SK-N-SH treated with all-trans-retinoic acid at 6 μM for 48 hours (cell line): ENCODE results near the gene JAKMIP1.

Source experiments
- ATAC-seq: fragments of 200-7000 bp; cut with Tn5 transposase; 3 replicates; pipeline ENCODE4 v1.9.1; 2020; ENCODE audit warnings: mild to moderate bottlenecking, moderate library complexity
- ARNTL ChIP-seq: fragments of 450-650 bp; formaldehyde crosslinking; IDR thresholded peaks from 2 replicates; pipeline ENCODE4 v1.5.0; 2020; ENCODE audit warnings: low read depth, mild to moderate bottlenecking, moderate library complexity, borderline replicate concordance
- BACH2 ChIP-seq: fragments of 250-450 bp; sonication (Bioruptor Pico); IDR thresholded peaks from 2 replicates; pipeline ENCODE4 v1.9.0; 2021; ENCODE audit warnings: mild to moderate bottlenecking, borderline replicate concordance
- CREB5 ChIP-seq: fragments of 250-450 bp; sonication (Bioruptor Pico); IDR thresholded peaks from 2 replicates; pipeline ENCODE4 v1.5.1; 2020; ENCODE audit warnings: low read depth, mild to moderate bottlenecking, moderate library complexity
- CSDC2 ChIP-seq: fragments of 250-450 bp; sonication (Bioruptor Pico); IDR thresholded peaks from 2 replicates; pipeline ENCODE4 v1.5.0; 2020; ENCODE audit warnings: mild to moderate bottlenecking, moderate library complexity
- CSRNP3 ChIP-seq: fragments of 250-450 bp; sonication (Bioruptor Pico); IDR thresholded peaks from 2 replicates; pipeline ENCODE4 v1.5.1; 2021; ENCODE audit warnings: mild to moderate bottlenecking, moderate library complexity
- ESRRG ChIP-seq: fragments of 250-450 bp; sonication (Bioruptor Pico); IDR thresholded peaks from 2 replicates; pipeline ENCODE4 v1.6.1; 2021; ENCODE audit warnings: mild to moderate bottlenecking
- GLIS3 ChIP-seq: fragments of 250-450 bp; sonication (Bioruptor Pico); IDR thresholded peaks from 2 replicates; pipeline ENCODE4 v1.5.0; 2020; ENCODE audit warnings: mild to moderate bottlenecking, moderate library complexity
- ISL1 ChIP-seq: fragments of 250-450 bp; sonication (Bioruptor Pico); IDR thresholded peaks from 2 replicates; pipeline ENCODE4 v2.1.2; 2022; ENCODE audit warnings: mild to moderate bottlenecking, moderate library complexity
- OSR1 ChIP-seq: fragments of 250-450 bp; sonication (Bioruptor Pico); IDR thresholded peaks from 2 replicates; pipeline ENCODE4 v1.8.0; 2022; ENCODE audit warnings: moderate library complexity, mild to moderate bottlenecking, inconsistent platforms
- PATZ1 ChIP-seq: fragments of 250-450 bp; sonication (Bioruptor Pico); IDR thresholded peaks from 2 replicates; pipeline ENCODE4 v1.8.0; 2020; ENCODE audit warnings: mild to moderate bottlenecking, moderate library complexity, borderline replicate concordance
- POU6F1 ChIP-seq: fragments of 250-450 bp; sonication (Bioruptor Pico); IDR thresholded peaks from 2 replicates; pipeline ENCODE4 v1.8.0; 2021; ENCODE audit warnings: low read depth, mild to moderate bottlenecking, moderate library complexity, borderline replicate concordance
- PPARA ChIP-seq: fragments of 250-450 bp; sonication (Bioruptor Pico); IDR thresholded peaks from 2 replicates; pipeline ENCODE4 v1.5.0; 2020; ENCODE audit warnings: mild to moderate bottlenecking, borderline replicate concordance
- RARB ChIP-seq: fragments of 250-450 bp; sonication (Bioruptor Pico); IDR thresholded peaks from 2 replicates; pipeline ENCODE4 v1.8.0; 2021; ENCODE audit warnings: mild to moderate bottlenecking, moderate library complexity
- TCF4 ChIP-seq: fragments of 250-450 bp; sonication (Bioruptor Pico); IDR thresholded peaks from 2 replicates; pipeline ENCODE4 v1.8.0; 2021; ENCODE audit warnings: mild to moderate bottlenecking, moderate library complexity, borderline replicate concordance
- TOX ChIP-seq: fragments of 250-450 bp; sonication (Bioruptor Pico); IDR thresholded peaks from 2 replicates; pipeline ENCODE4 v1.8.0; 2021; ENCODE audit warnings: mild to moderate bottlenecking, moderate library complexity, borderline replicate concordance
- TSHZ2 ChIP-seq: fragments of 250-450 bp; sonication (Bioruptor Pico); IDR thresholded peaks from 2 replicates; pipeline ENCODE4 v1.5.0; 2020; ENCODE audit warnings: mild to moderate bottlenecking, moderate library complexity
- ZC3H10 ChIP-seq: fragments of 250-450 bp; sonication (Bioruptor Pico); IDR thresholded peaks from 2 replicates; pipeline ENCODE4 v1.5.1; 2021; ENCODE audit warnings: mild to moderate bottlenecking, moderate library complexity
- ZFP3 ChIP-seq: fragments of 250-450 bp; sonication (Bioruptor Pico); IDR thresholded peaks from 2 replicates; pipeline ENCODE4 v1.5.0; 2020; ENCODE audit warnings: mild to moderate bottlenecking, moderate library complexity
- ZFP30 ChIP-seq: fragments of 450-650 bp; formaldehyde crosslinking; IDR thresholded peaks from 2 replicates; pipeline ENCODE4 v1.5.0; 2022; ENCODE audit warnings: mild to moderate bottlenecking, moderate library complexity
- ZNF565 ChIP-seq: fragments of 450-650 bp; formaldehyde crosslinking; conservative IDR thresholded peaks from 2 replicates; pipeline ENCODE4 v1.5.0; 2020; ENCODE audit warnings: low read depth, mild to moderate bottlenecking, moderate library complexity
- ZNF70 ChIP-seq: fragments of 450-650 bp; formaldehyde crosslinking; IDR thresholded peaks from 2 replicates; pipeline ENCODE4 v1.5.0; 2020; ENCODE audit warnings: mild to moderate bottlenecking, moderate library complexity
- ZNF8 ChIP-seq: fragments of 450-650 bp; formaldehyde crosslinking; IDR thresholded peaks from 2 replicates; pipeline ENCODE4 v1.5.0; 2020; ENCODE audit warnings: mild to moderate bottlenecking, moderate library complexity

Gene JAKMIP1

GRCh38 chr4:6198768-6199421 is 1.5 kb downstream of the JAKMIP1 start:
- TF ChIP-seq ZC3H10 (CRISPR knock-in tag) (no peak), POU6F1 (CRISPR knock-in tag) (no peak), TOX (CRISPR knock-in tag) (no peak), RARB (CRISPR knock-in tag) (no peak), ZFP30 (CRISPR knock-in tag) (no peak), ZNF565 (CRISPR knock-in tag) (no peak), CSRNP3 (CRISPR knock-in tag) (no peak), TCF4 (CRISPR knock-in tag) (no peak), OSR1 (CRISPR knock-in tag) (no peak), ZNF8 (no peak), ARNTL (no peak), ZNF70 (CRISPR knock-in tag) (no peak), PPARA (CRISPR knock-in tag) (no peak), ISL1 (CRISPR knock-in tag) (no peak), BACH2 (CRISPR knock-in tag) (no peak)
- ATAC-seq, result peak; percentile 75

- no peak for ATAC-seq
- TF ChIP-seq OSR1 (CRISPR knock-in tag), result no peak
- TF ChIP-seq GLIS3 (CRISPR knock-in tag), result no peak
- TF ChIP-seq ZFP30 (CRISPR knock-in tag), result no peak
- no peak for TF ChIP-seq ISL1 (CRISPR knock-in tag)
- no peak for TF ChIP-seq TCF4 (CRISPR knock-in tag)
- no peak for TF ChIP-seq ZNF70 (CRISPR knock-in tag)
- TF ChIP-seq PPARA (CRISPR knock-in tag), result no peak
- TF ChIP-seq TOX (CRISPR knock-in tag), result no peak
Measured at GRCh38 chr4:6198278-6198677, 2.1 kb downstream of the JAKMIP1 start.

- no peak for TF ChIP-seq ZFP3 (CRISPR knock-in tag)
- TF ChIP-seq CSDC2 (CRISPR knock-in tag), result no peak
- no peak for TF ChIP-seq TSHZ2 (CRISPR knock-in tag)
- TF ChIP-seq ZFP30 (CRISPR knock-in tag), result no peak
- TF ChIP-seq ESRRG (CRISPR knock-in tag), result no peak
- no peak for TF ChIP-seq PPARA (CRISPR knock-in tag)
- no peak for TF ChIP-seq ZNF70 (CRISPR knock-in tag)
- no peak for TF ChIP-seq BACH2 (CRISPR knock-in tag)
- no peak for TF ChIP-seq PATZ1 (CRISPR knock-in tag)
- no peak for TF ChIP-seq RARB (CRISPR knock-in tag)
- no peak for TF ChIP-seq GLIS3 (CRISPR knock-in tag)
- no peak for TF ChIP-seq OSR1 (CRISPR knock-in tag)
- no peak for TF ChIP-seq ISL1 (CRISPR knock-in tag)
- TF ChIP-seq ZNF565 (CRISPR knock-in tag), result no peak
- TF ChIP-seq POU6F1 (CRISPR knock-in tag), result no peak
- TF ChIP-seq TCF4 (CRISPR knock-in tag), result no peak
- no peak for TF ChIP-seq ARNTL
- TF ChIP-seq CREB5 (CRISPR knock-in tag), result no peak
- no peak for TF ChIP-seq ZNF8
- TF ChIP-seq, all 23 proteins: peak for 0
- ATAC-seq, result no peak
Measured at GRCh38 chr4:6197433-6198174, 2.7 kb downstream of the JAKMIP1 start.
